ENCODE data around the gene APOL5. TPM values are rescaled to one million over a fixed set of nuclear protein-coding genes. Genes with fewer than 3 reads are reported as not detected.
"Not testable (repeated sequence)": the region's sequence is repeated elsewhere in the genome, so short reads cannot be mapped to it uniquely, and the experiment has no call there.

Gene APOL5
- total RNA-seq, 6 donors from 2014 or later: not detected

GRCh38 chr22:35697142-35697541 lies 20.5 kb upstream of the APOL5 start:
- WGBS, 2 donors: 83 to 85% methylated on average over 12 to 14 of the region's 14 CpGs
- Histone ChIP-seq H3K4me3 (no peak overlapping the region), H3K27ac (no peak overlapping the region), H3K27me3 (no peaks in the 10 kb centered on the region), H3K4me1 (no peaks in the 10 kb centered on the region), H3K36me3 (no peaks in the 10 kb centered on the region), H3K9me3 (no peaks in the 10 kb centered on the region)
- DNase-seq: peak in 1 of 2 donors; percentile 8
- ATAC-seq (ENCODE audit: low FRiP score in 2 of 2): no peak
- TF ChIP-seq EP300 (IDR thresholded peaks at IDR 0.05): no peak
- TF ChIP-seq CTCF (IDR thresholded peaks at IDR 0.05): no peak
- TF ChIP-seq POLR2A (IDR thresholded peaks at IDR 0.05): no peak
- no peak for TF ChIP-seq POLR2AphosphoS5 (IDR thresholded peaks at IDR 0.05)

- H3K27me3 ChIP-seq; ATAC-seq (ENCODE audit: low FRiP score in 2 of 2); H3K4me1 ChIP-seq; H3K9me3 ChIP-seq; H3K36me3 ChIP-seq; H3K4me3 ChIP-seq; H3K27ac ChIP-seq; DNase-seq: not testable (repeated sequence)
- 81 to 84% methylated on average over 4 of the region's 6 CpGs for WGBS, 2 donors
Measured at GRCh38 chr22:35699852-35700251, 17.8 kb upstream of the APOL5 start.

GRCh38 chr22:35703861-35704584 lies 13.6 kb upstream of the APOL5 start:
- Histone ChIP-seq H3K4me3 (no peak overlapping the region), H3K27ac (no peak overlapping the region), H3K4me1 (no peaks in the 10 kb centered on the region), H3K27me3 (no peaks in the 10 kb centered on the region), H3K9me3 (no peaks in the 10 kb centered on the region), H3K36me3 (no peaks in the 10 kb centered on the region)
- 81 to 86% methylated on average over 7 of the region's 7 CpGs for WGBS, 2 donors
- DNase-seq: no peak
- TF ChIP-seq CTCF (IDR thresholded peaks at IDR 0.05) (no peak), POLR2A (IDR thresholded peaks at IDR 0.05) (no peak), POLR2AphosphoS5 (IDR thresholded peaks at IDR 0.05) (no peak), EP300 (IDR thresholded peaks at IDR 0.05) (no peak)
- no peak for ATAC-seq (ENCODE audit: low FRiP score in 2 of 2)

GRCh38 chr22:35705141-35705540 lies 12.5 kb upstream of the APOL5 start:
- Histone ChIP-seq H3K36me3 (no peaks in the 10 kb centered on the region), H3K4me1 (no peaks in the 10 kb centered on the region), H3K9me3 (no peaks in the 10 kb centered on the region), H3K4me3 (no peak overlapping the region), H3K27me3 (no peaks in the 10 kb centered on the region), H3K27ac (no peak overlapping the region)
- TF ChIP-seq CTCF (IDR thresholded peaks at IDR 0.05): no peak
- TF ChIP-seq EP300 (IDR thresholded peaks at IDR 0.05): no peak
- no peak for TF ChIP-seq POLR2A (IDR thresholded peaks at IDR 0.05)
- TF ChIP-seq POLR2AphosphoS5 (IDR thresholded peaks at IDR 0.05): no peak
- WGBS, 2 donors: 93 to 94% methylated on average over 3 of the region's 3 CpGs
- DNase-seq: no peak
- no peak for ATAC-seq (ENCODE audit: low FRiP score in 2 of 2)

GRCh38 chr22:35708453-35708852 lies 9.2 kb upstream of the APOL5 start:
- Histone ChIP-seq H3K27me3 (no peaks in the 10 kb centered on the region), H3K9me3 (peaks cover 0 to 8% (median 2%) of the 10 kb centered on the region in 4 donors), H3K4me3 (no peak overlapping the region), H3K4me1 (no peaks in the 10 kb centered on the region), H3K27ac (no peak overlapping the region), H3K36me3 (no peaks in the 10 kb centered on the region)
- DNase-seq (no peak), ATAC-seq (ENCODE audit: low FRiP score in 2 of 2) (no peak)
- 53 to 62% methylated on average over 7 of the region's 7 CpGs for WGBS, 2 donors
- TF ChIP-seq CTCF (IDR thresholded peaks at IDR 0.05) (no peak), POLR2A (IDR thresholded peaks at IDR 0.05) (no peak), POLR2AphosphoS5 (IDR thresholded peaks at IDR 0.05) (no peak), EP300 (IDR thresholded peaks at IDR 0.05) (no peak)

Measured in upper lobe of left lung (tissue), 6 donors.